Stimulated activated CD4-positive, alpha-beta T cell treated with anti-CD3 and anti-CD28 coated beads, Interleukin-4, amount 100 ng/mL, for 24 hours (primary cell): ENCODE data around the gene GRIK4.

ENCODE experiments used
- DNase-seq: peaks from one replicate; pipeline ENCODE4 v3.0.0-alpha.2; 2020

The GRIK4 gene

GRCh38 chr11:121035169-121035755 is 523.7 kb downstream of the GRIK4 start:
- no peak for DNase-seq

DNA sequence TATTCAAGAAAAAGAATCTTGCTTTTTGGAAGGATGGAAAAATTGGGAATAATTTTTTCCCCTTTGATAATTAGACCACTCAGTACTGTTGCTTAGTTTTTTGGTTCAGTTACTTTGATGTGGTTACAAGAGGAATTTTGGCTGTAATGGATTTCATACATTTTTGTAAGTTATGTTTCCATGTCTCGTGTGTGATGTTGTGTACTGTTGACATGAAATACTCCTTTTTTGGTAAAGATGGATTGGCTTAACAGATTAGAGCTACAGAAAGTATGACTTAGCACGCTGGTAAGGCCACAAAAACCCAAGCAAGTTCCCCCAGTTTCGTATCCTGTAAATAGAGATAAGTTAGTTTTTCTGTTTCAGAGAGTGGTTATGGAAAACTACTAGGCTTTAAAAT is 524.2 kb downstream of the GRIK4 start:
- no peak for DNase-seq

- DNase-seq = no peak
Observed at GRCh38 chr11:121037016-121037415, 525.5 kb downstream of the GRIK4 start.
